NCI-H460 (cell line): ENCODE data around the gene TINCR. TPM values are rescaled to one million over a fixed set of nuclear protein-coding genes. Genes with fewer than 3 reads are reported as not detected.

ENCODE experiments used
- DNase-seq: peaks from one replicate; pipeline ENCODE4 v3.0.0-alpha.2; 2016; ENCODE audit warnings: low read depth; ENCODE audit errors: extremely low read depth
- small RNA-seq, 2 experiments: library from RNA; depleted of rRNA; stranded (forward); fragments of <200 nt; gene quantifications; one replicate each; pipeline ENCODE3, GENCODE V24; 2014
- total RNA-seq: library from RNA; depleted of rRNA; stranded (reverse); fragments of >200 nt; shearing (Covaris generic); gene quantifications from 2 replicates; pipeline ENCODE4 v1.2.3, GENCODE V29; 2014; rRNA removed

Gene TINCR
- total RNA-seq, 1 experiment from 2014 or later: not detected

GRCh38 chr19:5520501-5520900, 47.3 kb downstream of the TINCR start:
- no peak for DNase-seq

GRCh38 chr19:5519076-5519475, 48.7 kb downstream of the TINCR start:
- no peak for DNase-seq

- DNase-seq: no peak
Observed at GRCh38 chr19:5515737-5516136, 52.0 kb downstream of the TINCR start.

GRCh38 chr19:5514001-5514400, 53.8 kb downstream of the TINCR start:
- DNase-seq: no peak

GRCh38 chr19:5512715-5513114, 55.0 kb downstream of the TINCR start:
- DNase-seq: no peak

Small RNAs within 50 kb of the gene (small RNA-seq; reads per million reads assigned to genes)
- 0 to 0.18 reads per million in 2 experiments for gene SNRPEP4

Other genes with a start within 250 kb of the TINCR start
- gene PTPRS, start 227.1 kb downstream of the TINCR start, total RNA-seq: 27.3 and 29.1 TPM in 2 replicates
- gene ZNRF4, start 112.5 kb downstream of the TINCR start, total RNA-seq: not detected in 2 replicates
- 12.8 and 16.8 TPM in 2 replicates for gene SAFB2, start 54.8 kb upstream of the TINCR start, total RNA-seq
- 22.2 and 25.0 TPM in 2 replicates for gene SAFB, start 55.1 kb upstream of the TINCR start, total RNA-seq
- 31.4 and 35.8 TPM in 2 replicates for gene MICOS13, start 112.6 kb upstream of the TINCR start, total RNA-seq
- 2.3 and 3.5 TPM in 2 replicates for gene HSD11B1L, start 113.1 kb upstream of the TINCR start, total RNA-seq
- gene RPL36, start 122.3 kb upstream of the TINCR start, total RNA-seq: 867 and 1,017 TPM in 2 replicates
- 134 and 151 TPM in 2 replicates for gene LONP1, start 152.2 kb upstream of the TINCR start, total RNA-seq
- not detected in 2 replicates for gene CATSPERD, start 152.7 kb upstream of the TINCR start, total RNA-seq
- 1.2 and 1.3 TPM in 2 replicates for gene PRR22, start 216.8 kb upstream of the TINCR start, total RNA-seq
- gene DUS3L, start 223.2 kb upstream of the TINCR start, total RNA-seq: 36.4 and 39.9 TPM in 2 replicates
- gene NRTN, start 237.1 kb upstream of the TINCR start, total RNA-seq: 0.32 and 1.0 TPM in 2 replicates